Superior temporal gyrus (tissue), 1 donor: ENCODE measurements around the gene IGSF6.
"Not testable (repeated sequence)": the region's sequence is repeated elsewhere in the genome, so short reads cannot be mapped to it uniquely, and the experiment has no call there.

ENCODE experiments used
- DNase-seq: peaks from one replicate; pipeline ENCODE4 v3.0.0-alpha.2; 2016; ENCODE audit errors: extremely low spot score

Gene IGSF6, protein sequence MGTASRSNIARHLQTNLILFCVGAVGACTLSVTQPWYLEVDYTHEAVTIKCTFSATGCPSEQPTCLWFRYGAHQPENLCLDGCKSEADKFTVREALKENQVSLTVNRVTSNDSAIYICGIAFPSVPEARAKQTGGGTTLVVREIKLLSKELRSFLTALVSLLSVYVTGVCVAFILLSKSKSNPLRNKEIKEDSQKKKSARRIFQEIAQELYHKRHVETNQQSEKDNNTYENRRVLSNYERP

DNA sequence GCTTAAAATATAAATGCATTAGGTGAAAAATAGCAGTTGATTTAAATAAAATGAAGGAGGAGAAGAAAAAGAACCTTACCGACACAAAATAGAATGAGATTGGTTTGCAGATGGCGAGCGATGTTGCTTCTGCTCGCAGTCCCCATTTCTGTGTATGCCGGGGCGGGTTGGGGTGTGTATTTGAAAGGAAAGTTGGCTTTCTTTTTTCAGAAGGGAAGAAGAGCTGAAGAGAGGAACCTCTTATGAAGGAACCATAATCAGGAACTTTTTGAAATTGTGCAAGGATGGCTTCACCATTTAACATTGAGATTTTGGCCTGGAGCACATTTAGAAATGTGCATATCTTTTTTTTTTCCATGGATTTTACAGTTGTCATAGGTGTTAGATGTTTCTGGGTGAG is at the start of gene IGSF6:
IGSF6 (minus strand) TSS at position 156 of the 400 bp plus-strand sequence; CDS start at position 146, 10 bp downstream.
- DNase-seq, result no peak

DNA sequence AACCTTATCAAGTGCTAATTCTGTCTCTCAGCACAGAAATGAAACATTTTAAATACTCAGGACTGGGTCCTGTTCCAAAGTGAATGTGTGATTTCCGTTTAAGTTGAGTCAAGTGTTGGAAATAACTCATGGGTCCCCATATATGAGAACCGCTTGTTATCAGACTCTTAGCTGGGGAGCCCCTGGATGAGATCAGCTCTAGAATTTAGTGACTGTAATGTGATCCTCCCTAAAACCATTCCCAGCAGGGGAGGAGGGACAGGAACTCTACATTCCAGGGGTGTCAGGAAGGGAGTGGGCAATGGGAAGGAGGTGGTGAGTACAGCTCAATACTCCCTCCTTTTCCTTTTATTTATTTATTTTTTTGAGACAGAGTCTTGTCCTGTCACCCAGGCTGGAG is 48.9 kb upstream of the IGSF6 start:
- no peak for DNase-seq

- no peak for DNase-seq
These were observed 46.0 kb upstream of the IGSF6 start for GRCh38 chr16:21698169-21699032.

GRCh38 chr16:21697032-21697431 is 44.6 kb upstream of the IGSF6 start:
- no peak for DNase-seq

DNA sequence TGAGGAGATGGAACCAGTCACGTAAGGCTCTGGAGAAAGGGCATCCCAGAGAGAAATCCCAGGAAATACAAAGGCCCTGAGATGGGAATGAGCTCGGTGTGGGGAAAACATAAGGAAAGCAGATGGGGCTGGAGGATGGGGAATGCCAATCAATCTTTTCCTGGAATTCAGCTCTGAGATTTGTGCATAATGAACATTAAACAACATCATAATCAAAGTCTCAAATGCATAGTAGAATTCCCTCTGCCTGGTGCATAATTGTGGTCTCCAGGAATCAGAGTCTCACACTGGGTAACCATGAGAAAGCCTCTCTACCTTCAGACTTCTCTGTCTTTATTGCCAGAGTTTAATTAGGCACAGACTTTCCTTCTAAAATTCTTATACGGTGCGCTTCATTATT is 42.2 kb upstream of the IGSF6 start:
- no peak for DNase-seq

DNA sequence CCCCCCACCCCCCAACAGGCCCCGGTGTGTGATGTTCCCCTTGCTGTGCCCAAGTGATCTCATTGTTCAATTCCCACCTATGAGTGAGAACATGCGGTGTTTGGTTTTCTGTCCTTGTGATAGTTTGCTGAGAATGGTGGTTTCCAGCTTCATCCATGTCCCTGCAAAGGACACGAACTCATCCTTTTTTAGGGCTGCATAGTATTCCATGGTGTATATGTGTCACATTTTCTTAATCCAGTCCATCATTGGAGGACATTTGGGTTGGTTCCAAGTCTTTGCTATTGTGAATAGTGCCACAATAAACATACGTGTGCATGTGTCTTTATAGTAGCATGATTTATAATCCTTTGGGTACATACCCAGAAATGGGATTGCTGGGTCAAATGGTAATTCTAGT is 38.6 kb upstream of the IGSF6 start:
- not testable (repeated sequence) for DNase-seq

DNA sequence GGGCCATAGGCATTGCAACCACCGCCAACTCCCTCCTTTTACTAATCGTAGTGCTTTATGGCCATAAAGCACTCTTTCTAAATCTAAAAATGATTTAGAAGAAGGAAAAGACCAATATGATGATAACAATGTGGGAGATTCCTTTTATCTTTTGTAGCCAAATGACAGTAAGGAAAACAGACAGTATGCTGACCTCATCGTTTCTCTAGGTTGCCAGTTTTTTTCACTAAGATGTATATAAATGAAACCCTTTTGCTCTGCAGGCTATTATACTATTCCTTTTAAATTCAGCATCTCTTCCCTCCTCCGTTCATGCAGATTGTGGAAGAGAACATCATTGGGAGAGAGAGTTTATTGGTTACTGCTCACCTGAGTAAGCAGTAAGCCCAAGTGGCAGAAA is 36.7 kb upstream of the IGSF6 start:
- no peak for DNase-seq

DNA sequence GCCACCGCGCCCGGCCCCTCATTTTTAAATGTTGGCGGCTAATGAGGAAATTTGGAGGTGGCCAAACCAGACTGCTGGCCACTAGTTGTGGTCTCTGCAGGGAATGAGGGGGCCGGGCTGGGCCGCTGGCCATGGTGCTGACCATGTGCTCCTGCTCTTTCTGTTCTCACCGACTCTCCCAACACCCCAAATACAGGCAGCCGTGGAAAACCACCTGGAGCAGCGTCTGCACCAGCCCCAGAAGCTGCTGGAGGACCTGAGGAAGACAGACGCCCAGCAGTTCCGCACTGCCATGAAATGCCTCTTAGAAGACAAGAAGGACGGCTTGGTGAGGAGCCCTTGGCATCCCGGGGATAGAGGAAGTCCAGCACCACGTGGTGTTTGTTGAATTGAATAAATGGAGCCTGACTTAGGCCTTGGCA is 32.6 kb upstream of the IGSF6 start:
- DNase-seq, result no peak

- no peak for DNase-seq
These were observed 31.8 kb upstream of the IGSF6 start for GRCh38 chr16:21684199-21684598.

GRCh38 chr16:21683184-21683583 is 30.8 kb upstream of the IGSF6 start:
- DNase-seq, result no peak

GRCh38 chr16:21680714-21681113 is 28.3 kb upstream of the IGSF6 start:
- DNase-seq, result not testable (repeated sequence)

DNA sequence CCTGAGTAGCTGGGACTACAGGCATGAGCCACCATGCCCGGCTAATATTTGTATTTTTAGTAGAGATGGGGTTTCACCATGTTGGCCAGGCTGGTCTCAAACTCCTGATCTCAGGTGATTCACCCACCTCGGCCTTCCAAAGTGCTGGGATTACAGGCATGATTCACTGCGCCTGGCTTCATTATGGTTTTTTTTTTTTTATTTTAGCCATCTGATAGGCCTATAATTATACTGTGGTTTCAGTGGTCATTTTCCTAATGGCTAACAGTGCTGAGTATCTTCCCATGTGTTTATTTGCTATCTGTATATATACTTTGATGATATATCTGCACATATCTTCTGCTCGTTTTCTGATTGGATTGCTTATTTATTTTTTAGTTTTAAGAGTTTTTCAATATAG is 22.0 kb upstream of the IGSF6 start:
- not testable (repeated sequence) for DNase-seq

DNA sequence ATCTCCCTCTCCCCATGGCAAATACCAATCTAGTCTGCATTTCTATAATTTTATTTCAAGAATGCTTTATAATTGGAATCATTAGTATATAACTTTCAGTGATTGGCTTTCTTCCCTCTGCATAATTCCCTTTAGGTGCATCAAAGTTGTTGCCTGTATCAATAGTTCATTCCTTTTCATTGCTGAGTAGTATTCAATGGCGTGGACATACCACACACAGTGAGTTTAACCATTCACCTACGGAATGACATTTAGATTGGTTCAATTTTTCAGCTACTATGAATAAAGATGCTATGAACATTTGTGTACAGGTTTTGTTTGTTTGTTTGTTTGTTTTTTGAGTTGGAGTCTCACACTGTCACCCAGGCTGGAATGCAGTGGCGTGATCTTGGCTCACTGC is 21.1 kb upstream of the IGSF6 start:
- no peak for DNase-seq

GRCh38 chr16:21667575-21667974 is 15.2 kb upstream of the IGSF6 start:
- no peak for DNase-seq

GRCh38 chr16:21666772-21667171 is 14.4 kb upstream of the IGSF6 start:
- no peak for DNase-seq

GRCh38 chr16:21664801-21665492 is 12.5 kb upstream of the IGSF6 start:
- no peak for DNase-seq

GRCh38 chr16:21663889-21664647 is 11.7 kb upstream of the IGSF6 start, which contains the start of gene OTOA:
OTOA (plus strand) TSS chr16:21663968; CDS start chr16:21678515, 14,547 bp downstream.
- DNase-seq, result no peak

DNA sequence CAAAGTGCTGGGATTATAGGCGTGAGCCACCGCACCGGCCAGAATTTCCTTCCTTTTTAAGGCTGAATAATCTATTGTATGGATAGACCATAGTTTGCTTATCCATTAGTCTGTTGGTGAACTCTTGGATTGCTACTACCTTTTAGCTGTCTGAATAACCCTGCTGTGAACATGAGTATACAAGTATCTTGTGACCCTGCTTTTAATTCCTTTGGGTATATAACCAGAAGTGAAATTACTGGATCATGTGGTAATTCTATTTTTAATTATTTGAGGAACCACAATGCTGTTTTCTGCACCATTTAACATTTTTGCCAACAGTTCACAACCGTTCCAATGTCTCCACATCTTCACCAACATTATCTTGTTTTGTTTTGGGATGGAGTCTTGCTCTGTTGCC is 6.7 kb upstream of the IGSF6 start:
- no peak for DNase-seq

GRCh38 chr16:21656795-21657768 is 4.7 kb upstream of the IGSF6 start:
- peak; percentile 91 for DNase-seq

GRCh38 chr16:21654881-21655280 is 2.5 kb upstream of the IGSF6 start:
- DNase-seq, result no peak
